Measurements from ENCODE around the gene PF4V1. TPM values are rescaled to one million over a fixed set of nuclear protein-coding genes. Genes with fewer than 3 reads are reported as not detected.

Gene PF4V1
- total RNA-seq, 1 donor from 2014 or later: 1.6 TPM

- peak; percentile 92 for FAIRE-seq
- H3K27me3 ChIP-seq (ENCODE audit: control insufficient read depth, insufficient read depth, low read length): no peaks in the 10 kb centered on the region
Observed at GRCh38 chr4:73872316-73873108, 19.4 kb downstream of the PF4V1 start.

DNA sequence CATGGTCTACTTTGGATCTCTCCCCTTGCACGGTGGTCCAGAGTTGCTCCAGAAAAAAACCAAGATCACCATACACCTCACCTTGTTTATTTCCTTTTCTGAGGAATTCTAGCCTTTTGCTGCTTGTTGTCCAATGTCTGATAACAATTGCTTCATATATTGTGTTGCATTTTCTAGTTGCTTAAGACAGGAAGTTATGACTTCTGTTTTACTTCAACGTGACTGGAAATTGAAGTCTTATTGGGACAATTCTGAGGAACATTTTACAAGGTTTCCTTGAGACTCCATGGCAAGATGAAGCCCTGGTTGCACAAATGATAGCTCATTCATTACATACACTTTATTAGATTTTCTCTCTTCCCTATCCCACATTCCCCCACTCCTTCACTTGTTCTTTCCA lies 21.3 kb downstream of the PF4V1 start:
- FAIRE-seq (no peak), DNase-seq (ENCODE audit: low read depth) (no peak)
- H3K36me3 ChIP-seq (ENCODE audit: control insufficient read depth, insufficient read depth, low read length): no peaks in the 10 kb centered on the region
- H3K4me3 ChIP-seq (ENCODE audit: low read depth, low read length): no peak overlapping the region
- no peak for TF ChIP-seq CTCF (IDR thresholded peaks at IDR 0.05; ENCODE audit: insufficient read depth, low read length, severe bottlenecking)
- H3K27me3 ChIP-seq (ENCODE audit: control insufficient read depth, insufficient read depth, low read length): no peaks in the 10 kb centered on the region

More at GRCh38 chr4:73872316-73873108, 19.4 kb downstream of the PF4V1 start:
- TF ChIP-seq CTCF (IDR thresholded peaks at IDR 0.05; ENCODE audit: insufficient read depth, low read length, severe bottlenecking): no peak
- Histone ChIP-seq H3K36me3 (ENCODE audit: control insufficient read depth, insufficient read depth, low read length) (no peaks in the 10 kb centered on the region), H3K4me3 (ENCODE audit: low read depth, low read length) (no peak overlapping the region)
- peak; percentile 38 for DNase-seq (ENCODE audit: low read depth)

- Histone ChIP-seq H3K36me3 (ENCODE audit: control insufficient read depth, insufficient read depth, low read length) (no peaks in the 10 kb centered on the region), H3K27me3 (ENCODE audit: control insufficient read depth, insufficient read depth, low read length) (no peaks in the 10 kb centered on the region), H3K4me3 (ENCODE audit: low read depth, low read length) (no peak overlapping the region)
- TF ChIP-seq CTCF (IDR thresholded peaks at IDR 0.05; ENCODE audit: insufficient read depth, low read length, severe bottlenecking): no peak
- DNase-seq (ENCODE audit: low read depth): no peak
- no peak for FAIRE-seq
Observed at GRCh38 chr4:73875401-73875800, 22.3 kb downstream of the PF4V1 start.

GRCh38 chr4:73883306-73883705 lies 30.2 kb downstream of the PF4V1 start:
- FAIRE-seq (no peak), DNase-seq (ENCODE audit: low read depth) (peak; percentile 77)
- H3K36me3 ChIP-seq (ENCODE audit: control insufficient read depth, insufficient read depth, low read length): no peaks in the 10 kb centered on the region
- H3K27me3 ChIP-seq (ENCODE audit: control insufficient read depth, insufficient read depth, low read length): no peaks in the 10 kb centered on the region
- no peak for TF ChIP-seq CTCF (IDR thresholded peaks at IDR 0.05; ENCODE audit: insufficient read depth, low read length, severe bottlenecking)
- H3K4me3 ChIP-seq (ENCODE audit: low read depth, low read length): no peak overlapping the region

GRCh38 chr4:73885574-73886267 lies 32.6 kb downstream of the PF4V1 start:
- Histone ChIP-seq H3K4me3 (ENCODE audit: low read depth, low read length) (no peak overlapping the region), H3K36me3 (ENCODE audit: control insufficient read depth, insufficient read depth, low read length) (no peaks in the 10 kb centered on the region), H3K27me3 (ENCODE audit: control insufficient read depth, insufficient read depth, low read length) (no peaks in the 10 kb centered on the region)
- TF ChIP-seq CTCF (IDR thresholded peaks at IDR 0.05; ENCODE audit: insufficient read depth, low read length, severe bottlenecking): no peak
- DNase-seq (ENCODE audit: low read depth) (peak; percentile 37), FAIRE-seq (peak; percentile 7)

Measured in bronchial epithelial cell (primary cell).